HCT116 (cell line): ENCODE results near the gene ANXA2R. TPM values are rescaled to one million over a fixed set of nuclear protein-coding genes. Genes with fewer than 3 reads are reported as not detected.

Experiments
- ATAC-seq: fragments of 200-7000 bp; cut with Tn5 transposase; 2 replicates; pipeline ENCODE4 v1.9.1; 2020; ENCODE audit warnings: mild to moderate bottlenecking, moderate library complexity
- BruUV-seq: library from RNA; stranded (reverse); fragments of 400-500 nt; replicated peaks from 2 replicates; lab custom pipeline; 2021; lab: Mats Ljungman, UMichigan
- CTCF ChIA-PET: fragments of 300-600 bp; sonication (Branson Sonifier 250); formaldehyde crosslinking; loops from one replicate; lab custom pipeline; 2021; ENCODE audit warnings: antibody characterized with exemption; lab: Charles Lee
- POLR2A ChIA-PET: fragments of 300-600, 350-600 bp; sonication (Branson Sonifier 250); formaldehyde crosslinking; loops from one replicate; lab custom pipeline; 2021; ENCODE audit warnings: antibody characterized with exemption; lab: Charles Lee
- RAD21 ChIA-PET, 2 experiments: fragments of 300-600 bp; sonication (Branson Sonifier 250); formaldehyde crosslinking; loops; one replicate each; lab custom pipeline; 2023; ENCODE audit warnings: low total read pairs in 2 of 2; ENCODE audit not compliant: uncharacterized antibody in 2 of 2, unreplicated experiment in 2 of 2, low non-redundant PET in 1 of 2; lab: Charles Lee
- DNase-seq: peaks from one replicate; pipeline ENCODE4 v3.0.0-alpha.2; 2010; ENCODE audit warnings: low read depth, low spot score
- H2AFZ ChIP-seq: fragments of 200-600 bp; shearing (Covaris generic), sonication (generic); 2 replicates; pipeline ENCODE4 v1.6.1; 2017; ENCODE audit warnings: low read depth, mixed run types, mixed read lengths, antibody characterized with exemption, low read length; ENCODE audit not compliant: poor library complexity, severe bottlenecking
- H3K27ac ChIP-seq: 2 replicates; pipeline ENCODE4 v1.5.1; 2012; ENCODE audit warnings: low read depth, low read length
- H3K27me3 ChIP-seq: fragments of 200-600 bp; sonication (generic); 2 replicates; pipeline ENCODE4 v1.6.1; 2016; ENCODE audit warnings: mixed run types, low read length, mixed read lengths; ENCODE audit not compliant: insufficient read depth
- H3K36me3 ChIP-seq, 2 experiments: fragments of 200-500 bp in 1 of 2; fragments of 200-600 bp in 1 of 2; sonication (Bioruptor generic) in 1 of 2; sonication (generic) in 1 of 2; 2 replicates each; pipeline versions ENCODE4 v1.5.1 to v1.6.1; 2014 to 2016; ENCODE audit warnings: low read length in 2 of 2, inconsistent platforms in 1 of 2, mixed read lengths in 1 of 2, mixed run types in 1 of 2; ENCODE audit not compliant: insufficient read depth in 2 of 2, control insufficient read depth in 1 of 2
- H3K4me1 ChIP-seq, 2 experiments: fragments of 200-600 bp in 1 of 2; sonication (generic) in 1 of 2; 2 replicates each; pipeline versions ENCODE4 v1.5.1 to v1.6.1; 2012 to 2017; ENCODE audit warnings: low read length in 2 of 2, inconsistent platforms in 1 of 2, mild to moderate bottlenecking in 1 of 2, mixed read lengths in 1 of 2, mixed run types in 1 of 2, moderate library complexity in 1 of 2; ENCODE audit not compliant: insufficient read depth in 2 of 2, control insufficient read depth in 1 of 2
- H3K4me2 ChIP-seq: fragments of 200-600 bp; sonication (generic); 2 replicates; pipeline ENCODE4 v1.6.1; 2017; ENCODE audit warnings: mixed run types, low read length, mixed read lengths
- H3K4me3 ChIP-seq, 2 experiments: fragments of 200-600 bp in 1 of 2; sonication (generic) in 1 of 2; replicated peaks in 1 of 2; 2 replicates each; pipeline ENCODE4 v1.5.1; 2011 to 2016; ENCODE audit warnings: low read length in 2 of 2, control low read depth in 1 of 2, low read depth in 1 of 2, mild to moderate bottlenecking in 1 of 2, mixed read lengths in 1 of 2, mixed run types in 1 of 2
- H3K79me2 ChIP-seq: fragments of 200-600 bp; sonication (generic); 2 replicates; pipeline ENCODE4 v1.6.1; 2017; ENCODE audit warnings: mild to moderate bottlenecking, mixed run types, low read length, moderate library complexity, mixed read lengths; ENCODE audit not compliant: insufficient read depth
- H3K9ac ChIP-seq: fragments of 200-600 bp; sonication (generic); 2 replicates; pipeline ENCODE4 v1.6.1; 2016; ENCODE audit warnings: low read length, mixed read lengths
- H3K9me2 ChIP-seq: fragments of 200-600 bp; sonication (generic), shearing (Covaris generic); 2 replicates; pipeline ENCODE4 v1.6.1; 2017; ENCODE audit warnings: mixed run types, mild to moderate bottlenecking, moderate library complexity; ENCODE audit not compliant: insufficient read depth
- H3K9me3 ChIP-seq, 2 experiments: fragments of 200-500 bp in 1 of 2; fragments of 200-600 bp in 1 of 2; sonication (Bioruptor generic) in 1 of 2; sonication (generic) in 1 of 2; 2 replicates each; pipeline ENCODE4 v1.6.1; 2014 to 2017; ENCODE audit warnings: low read length in 2 of 2, mixed read lengths in 2 of 2, inconsistent platforms in 1 of 2, low read depth in 1 of 2, mild to moderate bottlenecking in 1 of 2, mixed run types in 1 of 2, moderate library complexity in 1 of 2; ENCODE audit not compliant: control insufficient read depth in 1 of 2, insufficient read depth in 1 of 2
- H4K20me1 ChIP-seq: fragments of 200-600 bp; sonication (generic), shearing (Covaris generic); 2 replicates; pipeline ENCODE4 v1.6.1; 2017; ENCODE audit warnings: mixed run types, mild to moderate bottlenecking, moderate library complexity; ENCODE audit not compliant: insufficient read depth
- CBX3 ChIP-seq: IDR thresholded peaks from 2 replicates; pipeline ENCODE4 v1.6.1; 2012; ENCODE audit warnings: low read depth
- FOSL1 ChIP-seq: IDR thresholded peaks from 2 replicates; pipeline ENCODE4 v1.6.1; 2012; ENCODE audit warnings: low read depth
- POLR2A ChIP-seq: IDR thresholded peaks from 2 replicates; pipeline ENCODE4 v1.7.0; 2011; ENCODE audit warnings: borderline replicate concordance; ENCODE audit not compliant: insufficient read depth, insufficient read length; ENCODE audit errors: extremely low read depth
- POLR2AphosphoS5 ChIP-seq: IDR thresholded peaks from 2 replicates; pipeline ENCODE4 v1.6.1; 2011; ENCODE audit warnings: mild to moderate bottlenecking, low read depth, low read length, moderate library complexity
- SIN3A ChIP-seq: IDR thresholded peaks from 2 replicates; pipeline ENCODE4 v1.6.1; 2012; ENCODE audit warnings: low read depth
- ZNF274 ChIP-seq: fragments of 200-500 bp; sonication (Bioruptor generic); IDR thresholded peaks from 2 replicates; pipeline ENCODE4 v1.6.1; 2014; ENCODE audit warnings: mild to moderate bottlenecking, low read depth, low read length, inconsistent platforms
- intact Hi-C: fragments of 100-400 bp; cut with micrococcal nuclease; formaldehyde crosslinking; loops from 2 replicates; pipeline ENCODE4 v1.10.0; 2022
- total RNA-seq: library from RNA; stranded (reverse); gene quantifications from one replicate; pipeline ENCODE4 v1.2.1, GENCODE V29; 2021; ENCODE audit not compliant: unreplicated experiment
- TF ChIP-seq, protein P1 (sequence below): IDR thresholded peaks from 2 replicates; pipeline ENCODE4 v1.6.1; 2011; ENCODE audit warnings: mild to moderate bottlenecking, low read length, moderate library complexity; ENCODE audit not compliant: insufficient replicate concordance; ENCODE audit errors: extremely low read depth
- TF ChIP-seq, protein P2 (sequence below): IDR thresholded peaks from 2 replicates; pipeline ENCODE4 v1.6.1; 2012
- TF ChIP-seq, protein P3 (sequence below): IDR thresholded peaks from 2 replicates; pipeline ENCODE4 v1.6.1; 2012

The ANXA2R gene
- total RNA-seq, 1 experiment from 2014 or later, result 0.37 TPM

DNA sequence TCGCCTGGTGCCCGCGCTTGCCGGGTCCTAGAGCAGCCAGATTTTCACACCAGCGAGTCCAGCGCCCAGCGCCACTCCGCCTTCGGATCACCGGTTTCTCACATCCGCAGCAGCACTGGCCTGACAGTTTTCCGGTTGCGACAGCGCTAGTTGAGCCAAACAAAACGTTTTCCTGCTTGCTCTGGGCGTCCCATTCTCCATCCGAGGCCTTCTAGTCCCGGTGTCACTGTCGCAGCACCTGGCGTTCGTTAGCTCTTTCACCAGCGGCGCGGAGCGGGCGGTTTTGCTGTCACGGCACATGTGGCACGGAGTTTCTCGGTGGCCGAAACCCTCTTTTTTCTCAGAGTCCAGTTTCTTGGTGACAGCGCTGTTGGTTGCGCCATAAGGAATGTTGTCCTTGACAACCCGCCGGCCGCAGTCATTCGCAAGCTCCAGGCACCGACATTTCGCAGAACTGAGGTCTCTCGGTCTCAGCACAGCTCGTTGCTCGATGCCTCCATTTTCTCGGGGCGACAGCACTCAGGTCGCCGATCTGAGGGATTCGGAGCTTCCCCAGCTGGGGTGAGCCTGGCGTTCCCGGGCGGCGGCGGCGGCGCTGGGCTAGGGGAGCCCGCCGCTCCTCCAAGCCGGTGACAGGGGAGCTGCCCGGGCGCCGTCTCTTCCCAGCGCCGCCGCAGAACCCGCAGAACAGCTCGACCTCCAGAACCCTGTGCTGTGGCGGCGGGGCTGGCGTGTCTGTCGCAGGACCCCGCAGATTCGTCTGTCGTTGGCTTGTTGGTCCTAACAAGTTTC is 47.8 kb downstream of the ANXA2R start:
- Histone ChIP-seq H3K36me3 (no peaks in the 10 kb centered on the region), H3K4me3 (peak overlapping the region; percentile 57 to 77), H2AFZ (peak overlapping the region; percentile 99), H3K79me2 (no peaks in the 10 kb centered on the region), H3K4me2 (peak overlapping the region; percentile 96), H4K20me1 (no peaks in the 10 kb centered on the region), H3K4me1 (peaks cover 9 to 35% of the 10 kb centered on the region in 2 experiments; a peak in 3 of 4 replicates), H3K27me3 (no peaks in the 10 kb centered on the region), H3K9me3 (no peaks in the 10 kb centered on the region), H3K9ac (peak overlapping the region; percentile 55), H3K27ac (peak overlapping the region; percentile 28), H3K9me2 (no peaks in the 10 kb centered on the region)
- POLR2A ChIA-PET, result interaction anchor here (1.2 kb wide), 1 partner anchor 21 kb away, joined by 3 read pairs; no protein-coding TSS in a partner anchor
- ATAC-seq (peak; percentile 50), DNase-seq (peak; percentile 42)
- BruUV-seq, result no TSS peak
- TF ChIP-seq SIN3A, result peak; percentile 65
- no peak for TF ChIP-seq FOSL1
- no peak for TF ChIP-seq ZNF274
- no peak for TF ChIP-seq CBX3
- TF ChIP-seq POLR2A, result no peak
- TF ChIP-seq, protein P1, sequence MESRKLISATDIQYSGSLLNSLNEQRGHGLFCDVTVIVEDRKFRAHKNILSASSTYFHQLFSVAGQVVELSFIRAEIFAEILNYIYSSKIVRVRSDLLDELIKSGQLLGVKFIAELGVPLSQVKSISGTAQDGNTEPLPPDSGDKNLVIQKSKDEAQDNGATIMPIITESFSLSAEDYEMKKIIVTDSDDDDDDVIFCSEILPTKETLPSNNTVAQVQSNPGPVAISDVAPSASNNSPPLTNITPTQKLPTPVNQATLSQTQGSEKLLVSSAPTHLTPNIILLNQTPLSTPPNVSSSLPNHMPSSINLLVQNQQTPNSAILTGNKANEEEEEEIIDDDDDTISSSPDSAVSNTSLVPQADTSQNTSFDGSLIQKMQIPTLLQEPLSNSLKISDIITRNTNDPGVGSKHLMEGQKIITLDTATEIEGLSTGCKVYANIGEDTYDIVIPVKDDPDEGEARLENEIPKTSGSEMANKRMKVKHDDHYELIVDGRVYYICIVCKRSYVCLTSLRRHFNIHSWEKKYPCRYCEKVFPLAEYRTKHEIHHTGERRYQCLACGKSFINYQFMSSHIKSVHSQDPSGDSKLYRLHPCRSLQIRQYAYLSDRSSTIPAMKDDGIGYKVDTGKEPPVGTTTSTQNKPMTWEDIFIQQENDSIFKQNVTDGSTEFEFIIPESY, result no peak
- TF ChIP-seq, protein P2, sequence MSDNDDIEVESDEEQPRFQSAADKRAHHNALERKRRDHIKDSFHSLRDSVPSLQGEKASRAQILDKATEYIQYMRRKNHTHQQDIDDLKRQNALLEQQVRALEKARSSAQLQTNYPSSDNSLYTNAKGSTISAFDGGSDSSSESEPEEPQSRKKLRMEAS, result peak; percentile 78
- TF ChIP-seq POLR2AphosphoS5, result peak; percentile 48
- TF ChIP-seq, protein P3, sequence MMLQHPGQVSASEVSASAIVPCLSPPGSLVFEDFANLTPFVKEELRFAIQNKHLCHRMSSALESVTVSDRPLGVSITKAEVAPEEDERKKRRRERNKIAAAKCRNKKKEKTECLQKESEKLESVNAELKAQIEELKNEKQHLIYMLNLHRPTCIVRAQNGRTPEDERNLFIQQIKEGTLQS, result no peak
- intact Hi-C loops, result loop anchor here (5.0 kb wide), 1 partner anchor 130 kb away; the partner anchor contains the start of gene ZNF131
- RAD21 ChIA-PET, result no interaction called here
- CTCF ChIA-PET, result interaction anchor here (1.2 kb wide), 2 partner anchors 32 to 49 kb away, joined by 3 to 5 read pairs; no protein-coding TSS in a partner anchor
